HG03064 (cell line): Measurements from ENCODE around the gene CTNNA2.

Source experiments
- ATAC-seq: cut with Tn5 transposase; IDR thresholded peaks from one replicate; pipeline ENCODE4 v1.9.1; 2021; ENCODE audit warnings: low read depth; ENCODE audit not compliant: unreplicated experiment

CTNNA2 gene

DNA sequence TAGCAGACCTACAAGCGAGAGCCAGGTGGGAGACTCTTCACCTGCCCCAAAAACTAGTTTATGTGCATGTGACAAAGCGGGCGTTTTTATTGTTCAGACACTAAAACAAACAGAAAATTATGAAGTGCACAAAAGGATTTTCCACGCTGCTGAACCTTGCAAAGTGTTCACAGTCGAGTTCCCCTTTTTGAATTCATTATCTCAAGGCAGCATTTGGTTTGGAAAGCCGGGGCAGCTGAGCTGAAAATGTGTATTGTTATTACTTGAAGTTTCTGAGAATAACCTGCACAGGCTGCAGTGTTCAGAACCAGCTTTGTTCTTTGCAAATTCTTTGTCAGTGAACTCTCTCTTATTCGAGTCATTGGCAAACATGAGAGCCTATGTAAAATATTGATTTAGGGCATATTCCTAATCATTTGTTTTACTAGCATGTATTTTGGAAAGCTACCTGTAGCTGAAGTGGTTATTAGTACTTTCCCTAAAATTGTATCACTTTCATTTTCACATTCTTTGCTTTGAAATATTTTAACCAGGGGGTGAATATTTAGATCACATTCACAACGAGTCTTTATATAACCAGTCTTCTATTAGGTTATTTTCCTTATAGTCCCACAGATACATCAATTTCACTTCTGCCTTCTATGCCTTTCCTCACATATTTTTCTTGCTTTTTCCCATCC lies 732.2 kb downstream of the CTNNA2 start:
- no peak for ATAC-seq

DNA sequence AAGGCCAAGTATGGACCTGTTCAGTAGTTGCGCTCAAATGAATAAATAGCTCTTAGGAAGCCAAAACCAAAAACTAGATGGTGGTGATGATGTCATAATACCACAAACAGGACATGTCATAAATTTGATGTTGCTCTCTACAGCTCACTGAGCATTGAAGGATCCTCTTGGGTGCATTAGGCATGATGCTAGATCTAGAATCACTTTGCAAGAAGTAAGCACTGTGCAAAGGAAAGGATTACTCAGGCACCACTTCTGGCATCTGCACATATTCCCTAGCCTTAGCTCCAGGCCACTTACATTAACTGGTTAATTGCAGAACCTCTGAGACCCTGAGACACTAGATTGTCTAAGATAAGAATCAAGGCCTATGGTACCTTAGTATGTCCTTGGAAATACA lies 733.7 kb downstream of the CTNNA2 start:
- ATAC-seq: no peak

DNA sequence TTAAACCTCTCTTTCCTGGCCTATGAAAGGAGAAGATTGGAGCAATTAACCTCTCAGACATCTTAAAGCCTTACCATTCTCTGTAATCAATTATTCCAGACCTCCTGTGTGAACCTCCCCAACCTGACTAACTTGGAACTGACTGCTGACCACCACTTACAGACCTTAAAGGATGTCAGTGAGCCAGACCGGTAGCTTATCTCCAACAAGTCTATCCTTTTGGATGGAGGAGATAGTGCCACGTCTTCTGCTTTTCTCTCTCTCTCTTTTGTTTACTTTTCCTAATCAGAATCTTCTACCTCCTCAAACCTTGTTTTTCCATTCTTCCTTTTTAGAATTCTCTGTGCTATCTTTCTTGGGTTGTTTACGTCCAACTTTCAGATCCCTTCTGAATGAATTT lies 734.5 kb downstream of the CTNNA2 start:
- no peak for ATAC-seq

DNA sequence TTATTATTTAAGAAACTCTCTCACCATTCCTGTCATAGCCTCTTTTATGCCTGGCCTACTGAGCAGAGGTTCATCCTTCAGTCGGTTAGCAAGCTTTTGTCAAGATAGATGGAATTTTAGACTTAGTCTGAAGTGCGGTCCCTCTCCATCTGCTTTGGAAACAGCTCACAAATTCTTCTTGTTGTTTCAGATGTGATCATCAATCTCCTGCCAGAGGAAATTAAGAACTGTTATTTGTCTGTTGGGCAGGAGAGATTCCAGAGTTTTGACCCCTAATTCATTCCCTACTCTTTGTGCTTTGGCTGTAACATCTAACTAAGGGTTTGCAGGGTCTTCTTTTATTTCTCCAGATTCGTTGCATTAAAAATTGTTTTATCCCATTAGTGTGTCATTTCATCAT lies 735.3 kb downstream of the CTNNA2 start:
- no peak for ATAC-seq

DNA sequence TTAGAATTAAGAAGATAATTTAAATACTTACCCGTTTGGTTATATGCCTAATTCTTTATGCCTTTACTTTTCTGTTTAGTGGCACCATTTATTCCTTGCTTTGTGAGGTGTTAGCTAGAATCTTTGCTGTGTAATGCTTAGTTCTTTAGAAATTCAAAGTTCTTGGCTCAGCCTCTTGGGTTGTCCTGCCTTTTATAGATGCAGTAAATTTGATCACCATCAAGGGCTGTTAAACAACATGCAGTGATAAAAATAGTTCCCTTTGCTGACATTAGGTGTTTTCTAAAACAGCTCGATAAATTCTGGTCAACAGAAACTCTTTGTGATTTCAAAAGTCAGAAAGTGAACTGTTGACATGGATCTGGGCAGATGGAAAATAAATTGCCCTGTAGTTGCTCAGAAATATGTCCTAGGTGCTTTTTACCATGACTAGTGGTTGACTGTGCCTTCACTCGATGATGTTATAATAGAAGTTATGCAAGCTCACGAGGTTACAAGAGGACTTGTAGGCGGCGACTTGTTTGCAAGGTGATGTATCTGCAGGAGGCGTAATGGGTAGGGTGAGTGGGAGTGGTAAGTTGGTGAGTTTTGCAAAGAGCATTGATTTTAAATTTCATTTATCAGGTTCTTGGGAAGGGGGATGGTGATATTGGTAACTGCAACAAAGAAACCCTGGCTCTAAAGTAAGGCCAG lies 739.6 kb downstream of the CTNNA2 start:
- no peak for ATAC-seq

DNA sequence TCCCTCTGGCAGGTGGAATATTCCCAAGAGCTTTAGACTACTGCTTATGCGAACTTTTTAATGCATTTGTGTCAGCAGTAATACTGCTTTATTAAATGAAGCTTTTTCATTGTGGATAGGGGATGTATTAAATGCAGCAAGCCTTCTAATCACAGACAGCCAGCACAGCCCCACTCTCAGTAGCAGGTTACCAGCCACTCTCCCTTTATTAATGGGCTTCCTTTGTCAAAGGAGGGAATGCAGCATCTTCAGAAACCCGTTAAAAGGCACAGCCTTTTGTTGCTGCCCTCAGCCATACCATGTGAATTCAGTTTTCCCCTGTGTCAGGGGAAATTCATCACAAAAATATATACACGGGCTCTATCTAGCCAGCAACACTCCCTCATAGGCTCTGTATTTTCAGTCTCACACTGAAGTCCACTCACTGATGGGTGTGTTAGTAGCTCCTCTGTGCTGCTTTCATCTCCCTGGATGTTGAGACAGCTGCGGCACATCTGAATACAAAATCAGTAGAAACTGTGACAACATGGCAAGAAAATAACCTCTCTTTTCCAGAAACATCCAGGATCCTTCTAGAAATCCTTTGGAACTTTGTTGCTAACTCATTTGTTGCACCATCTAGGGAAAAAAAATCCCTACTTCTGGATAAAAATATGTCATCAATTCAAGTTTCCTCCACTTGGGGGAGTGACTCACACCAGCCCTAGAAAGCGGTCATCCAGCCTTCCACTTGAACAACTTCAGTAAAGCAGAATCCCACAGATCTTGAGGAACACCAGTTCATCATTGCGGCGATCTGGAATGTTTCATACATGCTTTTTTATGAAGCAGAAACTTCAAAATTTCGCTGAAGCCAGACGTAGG lies 743.3 kb downstream of the CTNNA2 start:
- no peak for ATAC-seq

DNA sequence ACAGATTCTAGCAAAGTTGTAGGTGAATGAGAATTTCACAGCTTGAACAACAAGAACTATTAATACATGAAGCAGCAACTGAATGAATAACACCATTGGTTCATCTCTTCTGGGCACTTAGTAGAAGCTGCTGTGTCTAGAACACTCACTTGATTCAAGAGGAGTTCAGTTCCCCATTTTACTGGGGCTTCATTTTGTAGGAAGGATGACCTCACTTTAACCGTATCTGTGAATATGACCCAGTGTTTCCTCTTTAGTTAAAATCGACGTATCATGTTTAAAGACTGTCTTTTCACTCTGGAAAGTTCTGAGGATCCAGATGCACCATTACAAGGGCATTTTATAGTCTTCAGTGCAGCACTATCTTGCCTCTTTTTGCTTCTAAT lies 743.9 kb downstream of the CTNNA2 start:
- ATAC-seq: no peak

DNA sequence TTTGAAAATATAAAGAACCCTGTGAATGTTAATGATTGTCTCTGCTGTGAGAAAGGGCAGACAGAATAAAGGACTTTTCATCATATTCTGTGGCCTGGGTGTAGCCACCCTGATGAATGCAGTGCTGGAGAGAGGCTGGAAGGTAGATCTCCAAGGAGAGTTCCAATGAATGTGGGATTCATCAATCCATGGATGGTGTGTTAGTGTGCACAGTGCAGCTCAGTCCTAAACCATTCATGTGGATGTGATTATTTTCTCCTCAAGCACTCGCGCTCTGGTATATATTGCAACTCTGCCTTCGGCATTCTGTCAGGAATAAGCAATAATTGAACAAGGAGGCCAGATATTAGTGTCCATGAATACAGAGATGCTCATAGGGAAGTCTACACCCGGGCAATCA lies 744.6 kb downstream of the CTNNA2 start:
- no peak for ATAC-seq

DNA sequence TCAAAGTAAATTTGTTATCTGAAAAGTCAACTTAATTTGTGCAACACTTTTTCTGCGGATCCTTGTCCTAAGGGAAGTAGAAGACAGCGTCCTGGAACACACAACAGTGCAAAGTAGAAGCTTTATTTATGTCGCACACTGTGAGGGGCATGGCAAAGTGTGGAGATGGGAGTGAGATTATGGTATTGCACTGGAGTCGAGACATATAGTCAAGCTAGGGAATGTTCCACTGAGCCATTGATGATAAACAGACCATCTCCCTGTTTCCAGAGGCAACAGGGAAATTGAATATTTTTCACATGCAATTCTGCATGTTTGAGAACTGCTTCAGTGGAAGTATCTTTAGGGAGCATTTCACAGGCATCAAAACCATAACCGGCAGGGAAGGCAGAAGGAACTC lies 745.5 kb downstream of the CTNNA2 start:
- no peak for ATAC-seq

DNA sequence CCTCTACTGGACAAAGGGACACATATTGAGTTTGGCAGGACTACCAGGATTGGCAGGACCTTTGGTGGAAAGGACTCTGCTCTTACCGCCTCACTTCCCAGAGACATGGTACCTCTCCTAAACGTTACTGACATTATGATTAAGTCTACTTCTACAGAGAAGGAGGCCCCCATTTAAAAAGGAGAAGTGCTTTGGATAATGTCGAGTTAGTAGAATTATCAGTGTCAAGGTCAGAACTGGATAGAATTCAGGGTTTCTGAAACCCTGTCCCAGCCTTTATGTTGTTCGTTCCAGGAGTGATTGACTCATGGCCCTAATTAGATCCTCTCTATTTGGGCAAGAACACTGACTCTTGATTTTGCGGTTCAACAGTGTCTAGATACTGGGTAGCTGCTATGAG lies 745.9 kb downstream of the CTNNA2 start:
- ATAC-seq: no peak

DNA sequence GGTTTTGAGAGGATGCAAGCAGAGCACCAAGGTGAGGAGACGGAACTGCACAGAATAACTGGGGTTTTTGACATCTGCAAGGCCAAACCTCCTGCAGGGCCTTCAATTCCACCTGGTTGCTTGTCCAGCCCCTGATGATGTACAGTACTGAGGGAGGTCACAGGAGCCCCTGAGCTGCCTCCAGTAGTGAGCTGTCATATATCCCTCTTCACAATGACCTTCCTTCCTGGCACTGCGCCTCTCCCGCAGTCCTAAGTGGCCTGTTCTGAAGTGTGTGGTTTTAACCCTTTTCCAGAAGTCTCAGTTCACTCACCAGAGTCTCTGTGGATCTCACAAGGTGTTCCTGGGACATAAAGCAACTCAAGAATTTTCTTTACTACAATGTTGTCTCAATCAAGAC lies 746.4 kb downstream of the CTNNA2 start:
- no peak for ATAC-seq

DNA sequence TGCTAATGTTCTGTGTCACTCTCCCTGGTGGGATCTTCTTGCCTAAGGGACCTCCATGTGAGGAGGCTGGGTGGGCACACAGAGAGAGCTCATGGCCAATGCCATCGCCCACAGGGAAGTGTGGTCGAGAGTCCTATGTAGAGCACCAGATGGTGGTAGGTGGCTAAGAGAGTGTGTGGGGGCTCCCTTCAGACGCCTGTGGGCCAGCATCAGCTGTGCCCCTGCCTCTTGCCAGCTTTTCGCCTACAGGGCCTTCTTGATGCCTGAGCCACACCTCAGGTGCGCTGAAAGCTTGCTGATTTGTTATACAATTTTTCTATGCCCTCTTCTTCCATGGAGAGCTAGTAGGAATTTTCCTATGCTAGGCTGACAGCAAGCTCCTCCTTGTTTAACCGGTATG lies 753.4 kb downstream of the CTNNA2 start:
- ATAC-seq: no peak

DNA sequence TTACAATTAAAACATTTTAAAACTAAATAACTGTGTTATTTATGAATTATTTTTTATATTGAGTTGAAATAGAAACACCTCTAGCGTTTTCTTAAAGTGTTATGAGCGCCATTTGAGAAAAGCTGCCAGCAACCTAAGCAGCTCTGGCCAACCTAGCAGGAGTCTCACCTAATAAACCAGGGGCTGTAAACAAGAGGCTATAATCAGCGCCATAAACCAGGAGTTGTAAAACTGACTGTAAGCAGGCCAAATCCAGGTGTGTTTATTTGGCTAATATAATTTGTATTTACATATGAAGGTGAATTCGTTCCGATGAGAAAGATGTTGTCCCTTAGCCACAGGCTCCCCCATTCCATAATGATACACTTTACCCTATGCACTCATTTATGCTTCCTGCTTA lies 757.0 kb downstream of the CTNNA2 start:
- no peak for ATAC-seq

DNA sequence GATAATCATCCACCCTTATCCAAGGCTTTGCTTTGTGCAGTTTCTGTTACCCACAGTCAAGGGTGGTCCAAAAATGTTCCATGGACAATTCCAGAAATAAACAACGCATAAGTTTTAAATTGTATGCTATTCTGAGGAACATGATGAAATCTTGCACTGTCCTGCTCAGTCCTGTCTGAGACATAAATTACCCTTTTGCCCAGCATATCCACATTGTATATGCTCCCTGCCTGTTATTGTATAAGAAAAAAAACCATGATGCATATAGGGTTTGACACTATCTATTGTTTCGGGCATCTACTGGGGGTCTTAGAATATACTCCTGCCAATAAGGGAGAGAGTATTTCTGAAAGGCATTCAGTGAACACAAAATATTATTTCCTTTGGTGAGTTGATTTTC lies 767.7 kb downstream of the CTNNA2 start:
- ATAC-seq: no peak

DNA sequence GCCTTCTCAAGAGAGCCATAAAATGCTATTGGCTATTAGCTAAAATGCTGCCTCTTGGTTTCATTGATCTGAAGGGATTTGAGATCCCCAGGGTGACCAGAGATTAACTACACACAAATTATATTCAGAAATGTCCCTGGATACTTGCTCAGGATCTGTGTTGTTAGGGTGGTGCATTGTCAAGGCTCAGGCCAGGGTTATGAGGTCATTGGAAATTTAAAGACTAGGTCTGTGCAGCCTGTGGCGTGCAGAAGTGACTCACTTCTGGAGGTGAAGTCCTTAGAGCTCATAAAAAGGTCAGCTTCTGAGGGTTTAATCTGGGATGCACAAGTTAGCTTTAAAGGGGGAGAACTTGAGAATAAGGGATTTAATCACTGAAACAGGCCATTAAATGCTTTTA lies 768.2 kb downstream of the CTNNA2 start:
- ATAC-seq: no peak

DNA sequence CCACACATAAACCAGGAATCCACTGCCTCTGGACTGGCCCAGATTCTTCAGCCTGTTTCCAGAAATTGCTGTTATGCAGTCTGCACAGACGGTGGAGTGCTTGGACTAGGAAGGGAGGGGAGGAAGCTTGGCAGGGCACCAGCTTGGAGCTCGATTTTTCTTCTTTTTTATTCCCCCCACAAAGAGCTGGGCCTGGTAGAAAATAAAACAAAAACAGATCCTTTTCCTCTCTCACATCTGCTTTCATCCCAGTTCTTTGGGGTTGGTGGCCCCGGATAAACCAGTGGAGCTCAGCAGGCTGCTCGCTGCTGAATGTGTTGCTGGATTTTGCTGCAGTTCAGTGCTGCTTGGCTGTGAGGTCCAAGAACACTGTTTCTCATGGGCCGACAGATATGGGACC lies 775.7 kb downstream of the CTNNA2 start:
- ATAC-seq: no peak

DNA sequence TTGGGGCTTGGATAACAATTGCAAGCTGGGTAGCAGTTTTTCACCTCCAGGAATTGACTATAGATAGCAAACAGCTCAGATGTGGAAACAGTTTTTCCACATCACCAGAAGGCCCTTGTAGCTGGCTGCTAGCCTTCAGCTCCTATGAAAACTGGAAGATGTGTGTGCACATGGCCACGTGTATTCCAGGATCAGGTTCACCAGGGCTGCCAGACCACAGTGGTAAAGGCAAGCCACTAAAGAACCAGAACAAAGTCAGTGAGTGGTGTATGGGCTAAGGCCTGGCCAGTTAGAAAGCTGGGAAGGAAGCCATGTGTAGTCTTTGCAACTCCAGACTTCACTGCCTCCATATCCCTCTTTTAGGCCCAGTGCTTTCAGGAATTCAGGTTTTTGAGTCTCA lies 778.8 kb downstream of the CTNNA2 start:
- no peak for ATAC-seq

DNA sequence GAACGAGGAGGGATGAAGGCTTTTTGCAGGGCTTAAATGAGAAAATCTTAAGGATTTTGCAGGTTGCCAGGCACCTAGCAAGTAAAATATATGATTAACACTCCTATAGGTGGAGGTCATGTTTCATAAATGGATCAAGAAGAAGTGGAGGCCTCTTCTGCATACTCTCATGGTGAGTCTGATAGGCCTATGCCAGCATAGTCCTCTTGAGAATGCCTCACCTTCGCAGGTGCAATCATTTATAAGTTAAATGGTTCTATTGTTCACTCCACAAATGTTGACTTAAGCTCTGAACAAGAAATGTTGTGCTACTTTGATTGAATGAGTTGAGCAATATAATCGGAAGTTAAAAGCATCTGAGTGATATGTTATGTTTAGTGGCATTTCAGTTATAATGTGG lies 779.6 kb downstream of the CTNNA2 start:
- no peak for ATAC-seq

DNA sequence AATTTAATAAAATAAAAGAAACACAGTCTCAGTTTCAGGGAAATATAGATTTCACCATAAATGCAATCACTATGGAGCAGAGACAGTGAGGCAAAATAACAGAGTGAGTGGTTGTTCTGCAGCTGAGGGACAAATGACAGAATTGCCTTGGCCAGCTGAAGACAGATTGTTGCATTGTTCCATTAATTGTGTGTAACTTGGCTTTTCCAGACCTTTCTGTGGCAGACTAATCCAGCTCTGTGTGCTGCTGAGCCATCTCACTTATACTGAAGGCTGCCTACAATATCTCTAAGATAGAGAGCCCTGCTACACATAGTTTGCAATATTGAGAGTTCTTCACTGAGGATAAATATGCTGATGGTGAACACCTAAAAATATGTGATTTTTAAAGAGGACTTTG lies 780.2 kb downstream of the CTNNA2 start:
- ATAC-seq: no peak

DNA sequence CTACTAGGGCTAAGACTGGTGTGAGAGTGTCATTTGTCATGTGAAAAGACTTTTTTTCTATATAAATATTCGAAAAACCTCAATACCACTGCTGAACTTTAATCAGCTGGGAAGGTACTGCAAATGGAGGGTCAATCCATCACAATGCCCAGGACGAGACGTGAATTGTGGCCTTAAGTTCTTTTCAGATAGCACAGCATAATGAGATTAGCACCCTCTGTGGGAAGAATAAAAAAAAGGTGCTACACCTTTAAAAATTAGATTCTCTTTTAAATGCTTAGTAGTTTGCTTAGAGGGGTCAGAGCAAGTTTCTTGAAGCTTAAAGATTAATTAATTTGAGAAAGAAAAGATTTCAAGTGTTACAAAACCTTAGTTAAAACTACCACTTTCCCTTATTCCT lies 786.1 kb downstream of the CTNNA2 start:
- no peak for ATAC-seq

DNA sequence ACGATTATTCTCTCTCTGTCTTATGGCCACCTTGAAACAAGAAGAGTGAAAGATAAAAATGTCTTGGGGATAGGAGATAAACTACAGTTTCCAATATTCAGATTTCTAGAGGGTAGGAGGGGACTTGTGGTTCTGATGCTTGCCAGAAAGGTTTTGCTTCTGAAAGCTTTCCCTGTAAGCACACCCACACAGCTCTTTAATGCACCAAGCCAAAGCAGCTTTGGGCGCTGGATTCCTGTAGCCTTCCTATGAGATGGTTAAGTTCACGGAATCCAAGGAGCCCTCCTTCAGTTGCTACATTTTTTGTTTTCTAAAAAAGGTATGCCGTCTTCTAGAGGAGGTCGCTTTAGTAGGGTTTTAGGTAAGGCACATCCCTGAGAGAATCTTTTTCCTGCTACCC lies 786.8 kb downstream of the CTNNA2 start:
- ATAC-seq: no peak

DNA sequence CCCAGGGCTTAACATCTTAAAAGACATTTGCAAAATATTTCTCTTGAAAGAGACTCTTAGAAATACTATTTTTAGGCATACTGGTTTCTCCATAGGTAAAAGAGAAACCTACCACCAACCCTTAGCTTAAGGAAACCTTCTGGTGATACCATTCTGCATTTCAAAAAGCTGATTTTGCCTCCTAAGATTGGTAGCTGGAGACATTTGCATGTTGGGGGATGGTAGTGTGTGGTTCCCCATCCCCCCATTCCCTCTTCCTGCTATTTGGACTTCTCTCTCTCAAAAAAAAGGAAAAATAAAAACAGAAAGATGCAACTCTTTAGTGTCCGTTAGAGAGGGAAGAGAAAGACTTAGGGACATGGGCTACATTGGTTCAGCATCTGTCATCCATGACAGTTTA lies 787.5 kb downstream of the CTNNA2 start:
- no peak for ATAC-seq
